ENCODE measurements around the gene SLC24A3. TPM values are rescaled to one million over a fixed set of nuclear protein-coding genes. Genes with fewer than 3 reads are reported as not detected.

The SLC24A3 gene
- total RNA-seq, 1 donor from 2014 or later, result 0.79 TPM

- Histone ChIP-seq H3K4me2 (ENCODE audit: low read length) (no peak overlapping the region), H3K4me3 (ENCODE audit: insufficient read depth, low read depth, low read length) (no peak overlapping the region), H3K9ac (ENCODE audit: low read length) (no peak overlapping the region), H3K36me3 (ENCODE audit: insufficient read depth, low read length) (no peaks in the 10 kb centered on the region), H4K20me1 (ENCODE audit: insufficient read depth, low read length) (no peaks in the 10 kb centered on the region), H3K9me3 (ENCODE audit: insufficient read depth, low read depth, low read length) (no peaks in the 10 kb centered on the region), H3K79me2 (ENCODE audit: insufficient read depth, low read length) (no peaks in the 10 kb centered on the region), H3K4me1 (ENCODE audit: insufficient read depth, low read length) (no peaks in the 10 kb centered on the region), H3K27ac (ENCODE audit: low read depth, low read length) (no peak overlapping the region), H2AFZ (ENCODE audit: low read depth, low read length) (no peak overlapping the region), H3K27me3 (ENCODE audit: insufficient read depth, low read length) (no peaks in the 10 kb centered on the region)
- no peak for TF ChIP-seq EZH2 (IDR thresholded peaks at IDR 0.05; ENCODE audit: insufficient read depth, low read length)
- TF ChIP-seq, protein P1, sequence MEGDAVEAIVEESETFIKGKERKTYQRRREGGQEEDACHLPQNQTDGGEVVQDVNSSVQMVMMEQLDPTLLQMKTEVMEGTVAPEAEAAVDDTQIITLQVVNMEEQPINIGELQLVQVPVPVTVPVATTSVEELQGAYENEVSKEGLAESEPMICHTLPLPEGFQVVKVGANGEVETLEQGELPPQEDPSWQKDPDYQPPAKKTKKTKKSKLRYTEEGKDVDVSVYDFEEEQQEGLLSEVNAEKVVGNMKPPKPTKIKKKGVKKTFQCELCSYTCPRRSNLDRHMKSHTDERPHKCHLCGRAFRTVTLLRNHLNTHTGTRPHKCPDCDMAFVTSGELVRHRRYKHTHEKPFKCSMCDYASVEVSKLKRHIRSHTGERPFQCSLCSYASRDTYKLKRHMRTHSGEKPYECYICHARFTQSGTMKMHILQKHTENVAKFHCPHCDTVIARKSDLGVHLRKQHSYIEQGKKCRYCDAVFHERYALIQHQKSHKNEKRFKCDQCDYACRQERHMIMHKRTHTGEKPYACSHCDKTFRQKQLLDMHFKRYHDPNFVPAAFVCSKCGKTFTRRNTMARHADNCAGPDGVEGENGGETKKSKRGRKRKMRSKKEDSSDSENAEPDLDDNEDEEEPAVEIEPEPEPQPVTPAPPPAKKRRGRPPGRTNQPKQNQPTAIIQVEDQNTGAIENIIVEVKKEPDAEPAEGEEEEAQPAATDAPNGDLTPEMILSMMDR (IDR thresholded peaks at IDR 0.05; ENCODE audit: insufficient read depth, low read depth, low read length), result no peak
- Mint-ChIP-seq H3K4me1 (ENCODE audit: low read depth, unreplicated experiment) (no peaks in the 10 kb centered on the region), H3K36me3 (ENCODE audit: low read depth, unreplicated experiment) (no peaks in the 10 kb centered on the region), H3K4me3 (ENCODE audit: unreplicated experiment) (no peak overlapping the region), H3K27ac (ENCODE audit: unreplicated experiment) (no peak overlapping the region), H3K9me3 (ENCODE audit: unreplicated experiment) (peaks cover 2% of the 10 kb centered on the region), H3K27me3 (ENCODE audit: low read depth, unreplicated experiment) (peaks cover 6% of the 10 kb centered on the region)
- no peak for DNase-seq (ENCODE audit: low read depth)
- no peak for FAIRE-seq
Observed at GRCh38 chr20:19547547-19547946, 335.1 kb downstream of the SLC24A3 start.

GRCh38 chr20:19549896-19550295 is 337.5 kb downstream of the SLC24A3 start:
- Mint-ChIP-seq H3K4me1 (ENCODE audit: low read depth, unreplicated experiment) (no peaks in the 10 kb centered on the region), H3K4me3 (ENCODE audit: unreplicated experiment) (no peak overlapping the region), H3K27me3 (ENCODE audit: low read depth, unreplicated experiment) (peaks cover 6% of the 10 kb centered on the region), H3K9me3 (ENCODE audit: unreplicated experiment) (peaks cover 2% of the 10 kb centered on the region), H3K27ac (ENCODE audit: unreplicated experiment) (no peak overlapping the region), H3K36me3 (ENCODE audit: low read depth, unreplicated experiment) (no peaks in the 10 kb centered on the region)
- H2AFZ ChIP-seq (ENCODE audit: low read depth, low read length), result no peak overlapping the region
- H3K36me3 ChIP-seq (ENCODE audit: insufficient read depth, low read length), result no peaks in the 10 kb centered on the region
- no peak overlapping the region for H3K27ac ChIP-seq (ENCODE audit: low read depth, low read length)
- no peak for FAIRE-seq
- TF ChIP-seq, protein P1 (IDR thresholded peaks at IDR 0.05; ENCODE audit: insufficient read depth, low read depth, low read length), result no peak
- TF ChIP-seq EZH2 (IDR thresholded peaks at IDR 0.05; ENCODE audit: insufficient read depth, low read length), result no peak
- DNase-seq (ENCODE audit: low read depth), result no peak
- H3K4me3 ChIP-seq (ENCODE audit: insufficient read depth, low read depth, low read length), result no peak overlapping the region
- no peak overlapping the region for H3K9ac ChIP-seq (ENCODE audit: low read length)
- no peaks in the 10 kb centered on the region for H3K4me1 ChIP-seq (ENCODE audit: insufficient read depth, low read length)
- no peaks in the 10 kb centered on the region for H4K20me1 ChIP-seq (ENCODE audit: insufficient read depth, low read length)
- no peaks in the 10 kb centered on the region for H3K27me3 ChIP-seq (ENCODE audit: insufficient read depth, low read length)
- H3K79me2 ChIP-seq (ENCODE audit: insufficient read depth, low read length), result no peaks in the 10 kb centered on the region
- H3K4me2 ChIP-seq (ENCODE audit: low read length), result no peak overlapping the region
- no peaks in the 10 kb centered on the region for H3K9me3 ChIP-seq (ENCODE audit: insufficient read depth, low read depth, low read length)

- peaks cover 7% of the 10 kb centered on the region for H3K4me1 Mint-ChIP-seq (ENCODE audit: low read depth, unreplicated experiment)
- Histone ChIP-seq H3K4me1 (ENCODE audit: insufficient read depth, low read length) (no peaks in the 10 kb centered on the region), H3K4me2 (ENCODE audit: low read length) (no peak overlapping the region), H3K9me3 (ENCODE audit: insufficient read depth, low read depth, low read length) (no peaks in the 10 kb centered on the region), H4K20me1 (ENCODE audit: insufficient read depth, low read length) (no peaks in the 10 kb centered on the region), H2AFZ (ENCODE audit: low read depth, low read length) (no peak overlapping the region), H3K9ac (ENCODE audit: low read length) (no peak overlapping the region), H3K27ac (ENCODE audit: low read depth, low read length) (no peak overlapping the region), H3K79me2 (ENCODE audit: insufficient read depth, low read length) (no peaks in the 10 kb centered on the region), H3K4me3 (ENCODE audit: insufficient read depth, low read depth, low read length) (no peak overlapping the region), H3K27me3 (ENCODE audit: insufficient read depth, low read length) (no peaks in the 10 kb centered on the region), H3K36me3 (ENCODE audit: insufficient read depth, low read length) (no peaks in the 10 kb centered on the region)
- peaks cover 4% of the 10 kb centered on the region for H3K9me3 Mint-ChIP-seq (ENCODE audit: unreplicated experiment)
- TF ChIP-seq, protein P1 (IDR thresholded peaks at IDR 0.05; ENCODE audit: insufficient read depth, low read depth, low read length), result no peak
- no peak for TF ChIP-seq EZH2 (IDR thresholded peaks at IDR 0.05; ENCODE audit: insufficient read depth, low read length)
- no peak for DNase-seq (ENCODE audit: low read depth)
- H3K27ac Mint-ChIP-seq (ENCODE audit: unreplicated experiment), result no peak overlapping the region
- no peak for FAIRE-seq
- no peak overlapping the region for H3K4me3 Mint-ChIP-seq (ENCODE audit: unreplicated experiment)
- H3K27me3 Mint-ChIP-seq (ENCODE audit: low read depth, unreplicated experiment), result peaks cover 6% of the 10 kb centered on the region
- no peaks in the 10 kb centered on the region for H3K36me3 Mint-ChIP-seq (ENCODE audit: low read depth, unreplicated experiment)
Observed at GRCh38 chr20:19552221-19553180, 340.1 kb downstream of the SLC24A3 start.

Measured in astrocyte (in vitro differentiated cells and primary cell).